NCI-H1436 (cell line): ENCODE data around the gene CDK9.
"Not testable (repeated sequence)": the region's sequence is repeated elsewhere in the genome, so short reads cannot be mapped to it uniquely, and the experiment has no call there.

Source experiments
- DNase-seq: peaks from one replicate; lab custom pipeline; 2025; lab: John Stamatoyannopoulos, UW

Gene CDK9

DNA sequence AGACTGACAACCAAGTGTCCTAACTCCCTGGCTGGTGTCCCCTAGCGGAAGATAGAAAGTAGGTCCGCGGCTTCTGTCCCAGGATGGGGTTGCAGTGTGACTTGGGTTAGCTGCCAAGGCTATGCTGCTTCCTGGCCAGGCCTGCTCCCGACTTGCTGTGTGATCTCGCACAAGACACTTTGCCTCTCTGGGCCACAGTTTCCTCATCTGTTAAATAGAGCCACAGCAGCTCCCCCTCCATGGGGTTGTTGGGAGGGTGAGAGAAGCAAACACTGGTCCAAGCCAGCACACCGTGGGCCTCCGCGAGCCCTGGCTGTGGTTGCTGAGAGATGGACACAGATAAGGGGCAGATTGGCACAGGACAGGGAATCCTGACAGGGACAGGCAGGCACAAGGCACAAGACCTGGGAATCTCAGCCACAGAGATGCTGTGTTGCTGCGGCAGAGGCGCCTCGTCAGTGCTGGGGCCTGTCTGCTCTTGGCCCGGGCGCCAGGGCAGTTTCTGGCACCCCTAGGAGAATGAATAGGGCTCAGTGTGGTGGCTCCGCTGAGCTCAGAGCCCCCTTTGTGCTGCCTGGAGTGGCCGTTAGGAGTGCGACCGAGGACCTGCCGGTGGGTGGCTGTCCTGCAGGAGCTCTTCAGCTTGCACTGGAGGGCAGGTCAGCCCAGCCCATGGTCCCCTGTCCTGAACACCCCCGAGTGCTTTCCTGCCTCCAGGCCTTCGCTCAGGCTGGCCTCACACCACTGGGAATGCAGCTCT is 5.5 kb upstream of the CDK9 start:
- DNase-seq: no peak

DNA sequence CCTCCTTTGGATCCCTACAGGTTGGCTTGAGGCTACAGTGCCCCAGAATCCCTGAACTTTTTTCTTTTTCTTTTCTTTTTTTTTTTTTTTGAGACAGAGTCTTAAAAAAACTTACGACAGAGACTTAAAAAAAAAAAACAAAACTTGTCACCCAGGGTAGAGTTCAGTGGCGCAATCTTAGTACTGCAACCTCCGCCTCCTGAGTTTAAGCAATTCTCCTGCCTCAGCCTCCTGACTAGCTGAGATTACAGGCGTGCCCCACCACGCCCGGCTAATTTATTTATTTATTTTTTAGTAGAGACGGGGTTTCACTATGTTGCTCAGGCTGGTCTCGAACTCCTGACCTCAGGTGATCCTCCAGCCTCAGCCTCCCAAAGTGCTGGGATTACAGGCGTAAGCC is 4.9 kb upstream of the CDK9 start:
- not testable (repeated sequence) for DNase-seq

DNA sequence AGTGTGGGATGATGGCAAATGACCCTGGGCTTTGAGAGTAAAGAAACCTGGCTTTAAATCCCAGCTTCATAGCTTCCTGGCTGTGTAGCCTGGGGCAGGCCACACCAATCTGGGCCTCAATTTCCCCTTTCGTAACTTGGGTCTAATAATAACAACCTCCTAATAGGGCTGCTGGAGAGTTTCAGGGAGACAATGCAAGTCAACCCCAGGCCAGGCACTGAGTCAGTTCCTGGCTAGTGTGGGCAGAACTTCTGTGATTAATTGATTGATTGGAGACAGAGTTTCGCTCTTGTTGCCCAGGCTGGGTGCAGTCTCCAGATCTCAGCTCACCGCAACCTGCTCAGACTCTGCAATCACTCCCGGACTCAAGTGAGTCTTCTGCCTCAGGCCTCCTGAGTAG is 4.0 kb upstream of the CDK9 start:
- no peak for DNase-seq

DNA sequence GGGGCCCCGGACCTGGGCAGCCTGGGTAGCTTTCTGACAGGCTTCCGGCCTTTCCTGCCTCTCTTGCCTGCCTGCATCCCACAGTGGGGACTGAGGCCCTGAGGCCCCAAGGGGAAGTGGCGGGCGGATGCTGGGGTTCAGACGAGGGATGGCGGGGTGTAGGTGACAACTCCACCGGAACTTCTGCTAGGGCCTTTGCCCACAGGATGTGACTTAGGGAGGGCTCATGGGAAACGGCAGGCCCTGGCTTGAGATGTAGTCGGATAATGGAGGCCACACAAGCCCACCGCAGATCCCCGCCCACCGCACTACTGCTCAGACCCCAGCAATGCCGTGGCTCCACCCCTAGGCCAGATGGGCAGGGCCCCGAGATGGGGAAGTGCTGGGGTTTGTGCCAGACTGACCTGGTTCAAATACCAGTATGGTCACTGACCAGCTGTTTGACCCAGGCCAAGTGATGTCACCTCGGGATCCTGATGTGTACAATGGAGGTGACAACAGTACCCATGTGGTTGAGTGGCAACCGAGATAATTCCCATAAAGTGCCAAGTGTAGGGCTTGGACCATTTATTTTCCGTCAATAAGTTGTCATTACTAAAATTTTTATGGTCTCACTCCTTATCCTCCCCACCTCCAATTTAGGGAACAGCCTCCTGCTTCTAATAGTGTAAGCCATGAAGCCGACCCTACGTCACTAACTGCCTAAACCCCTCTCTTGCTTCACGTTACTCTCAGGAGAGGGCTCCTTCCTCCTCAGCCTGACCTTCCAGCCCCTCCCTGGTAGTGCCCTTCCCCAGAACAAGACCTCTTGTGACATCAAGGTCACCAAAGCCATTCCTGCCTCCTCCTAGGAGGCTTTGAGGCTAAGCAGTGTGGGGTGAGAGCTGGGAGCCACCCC is 2.5 kb upstream of the CDK9 start:
- no peak for DNase-seq

DNA sequence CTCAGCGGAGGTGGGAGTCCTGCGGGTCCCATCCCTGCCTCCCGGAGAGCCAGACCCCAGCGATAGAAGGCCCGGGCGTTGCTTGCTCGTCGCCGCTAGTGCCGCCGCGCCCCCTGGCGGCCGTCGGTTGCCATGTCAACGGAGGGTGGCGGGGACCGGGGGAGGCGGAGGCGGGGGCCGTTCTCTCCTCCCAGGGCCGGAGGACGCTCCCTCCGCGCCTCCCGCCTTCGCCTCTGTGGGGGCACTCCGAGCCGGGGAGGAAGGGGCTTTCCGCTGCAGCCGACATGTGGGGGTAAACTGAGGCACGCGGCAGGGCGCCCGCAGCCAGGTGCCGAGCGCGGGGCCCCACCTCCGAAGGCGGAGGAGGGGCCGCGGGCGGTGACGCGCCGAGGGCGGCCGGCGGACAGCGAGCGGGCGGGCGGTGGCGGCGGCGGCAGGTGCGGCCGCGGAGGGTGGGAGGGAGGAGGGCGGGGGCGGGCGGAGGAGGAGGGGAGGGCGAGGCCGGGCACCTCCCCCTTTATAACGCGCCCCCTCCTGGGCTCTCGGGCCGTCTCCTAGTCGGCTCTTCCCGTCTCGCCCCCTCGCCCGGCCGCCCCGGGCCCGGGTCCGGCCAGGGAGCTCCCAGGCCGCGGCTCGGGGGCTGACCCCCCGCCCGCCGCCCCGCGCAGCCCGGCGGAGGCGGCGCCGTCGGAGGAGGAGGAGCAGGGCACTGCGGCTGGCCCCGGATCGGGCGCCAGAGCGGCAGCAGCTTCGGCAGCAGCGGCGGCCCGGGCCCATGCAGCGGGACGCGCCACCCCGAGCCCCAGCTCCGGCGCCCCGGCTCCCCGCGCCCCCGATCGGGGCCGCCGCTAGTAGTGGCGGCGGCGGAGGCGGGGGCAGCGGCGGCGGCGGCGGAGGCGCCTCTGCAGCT is 556 bp upstream of the CDK9 start:
- DNase-seq: peak; percentile 86

DNA sequence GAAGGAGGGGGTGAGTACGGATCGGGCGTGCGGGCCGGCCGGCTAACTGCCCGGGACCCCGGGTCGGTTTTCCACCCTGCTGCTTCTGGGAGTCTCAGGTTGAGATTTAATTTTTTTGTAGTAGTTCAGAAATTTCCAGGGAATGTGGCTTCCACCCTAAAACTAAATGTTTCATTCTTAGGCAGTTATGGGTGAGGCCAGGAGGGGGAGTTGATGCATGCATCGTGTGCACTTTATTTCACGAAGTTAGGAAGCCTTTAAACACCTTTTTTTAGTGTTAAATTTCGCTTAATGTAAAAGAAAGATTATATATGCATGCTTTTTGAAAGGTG is 905 bp downstream of the CDK9 start:
- DNase-seq: no peak

DNA sequence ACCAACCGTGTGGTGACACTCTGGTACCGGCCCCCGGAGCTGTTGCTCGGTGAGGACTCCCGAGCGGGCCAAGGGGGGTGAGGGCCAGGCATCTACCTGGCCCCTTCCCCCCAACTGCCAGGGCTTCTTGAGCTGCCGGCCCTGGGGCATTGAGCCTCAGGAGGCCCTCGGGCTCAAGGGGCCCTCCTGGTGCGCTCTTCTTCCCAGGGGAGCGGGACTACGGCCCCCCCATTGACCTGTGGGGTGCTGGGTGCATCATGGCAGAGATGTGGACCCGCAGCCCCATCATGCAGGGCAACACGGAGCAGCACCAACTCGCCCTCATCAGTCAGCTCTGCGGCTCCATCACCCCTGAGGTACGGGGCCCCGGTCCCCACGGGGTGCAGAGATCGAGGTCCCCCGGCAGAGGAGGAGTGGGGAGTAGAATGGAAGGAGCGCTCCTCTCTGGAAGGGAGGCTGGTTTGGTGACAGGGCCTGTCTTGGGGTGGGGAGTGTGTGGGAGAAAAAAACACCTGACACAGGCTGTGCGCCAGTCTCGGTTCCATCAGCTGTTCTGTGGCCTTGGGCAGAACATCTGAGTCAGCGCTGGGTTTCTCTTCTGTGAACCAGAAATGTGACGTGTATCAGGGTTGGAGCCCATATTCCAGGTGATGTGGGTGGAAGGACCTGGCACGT is 2.6 kb downstream of the CDK9 start:
- DNase-seq: no peak

DNA sequence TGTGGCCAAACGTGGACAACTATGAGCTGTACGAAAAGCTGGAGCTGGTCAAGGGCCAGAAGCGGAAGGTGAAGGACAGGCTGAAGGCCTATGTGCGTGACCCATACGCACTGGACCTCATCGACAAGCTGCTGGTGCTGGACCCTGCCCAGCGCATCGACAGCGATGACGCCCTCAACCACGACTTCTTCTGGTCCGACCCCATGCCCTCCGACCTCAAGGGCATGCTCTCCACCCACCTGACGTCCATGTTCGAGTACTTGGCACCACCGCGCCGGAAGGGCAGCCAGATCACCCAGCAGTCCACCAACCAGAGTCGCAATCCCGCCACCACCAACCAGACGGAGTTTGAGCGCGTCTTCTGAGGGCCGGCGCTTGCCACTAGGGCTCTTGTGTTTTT is 3.3 kb downstream of the CDK9 start:
- DNase-seq: no peak

DNA sequence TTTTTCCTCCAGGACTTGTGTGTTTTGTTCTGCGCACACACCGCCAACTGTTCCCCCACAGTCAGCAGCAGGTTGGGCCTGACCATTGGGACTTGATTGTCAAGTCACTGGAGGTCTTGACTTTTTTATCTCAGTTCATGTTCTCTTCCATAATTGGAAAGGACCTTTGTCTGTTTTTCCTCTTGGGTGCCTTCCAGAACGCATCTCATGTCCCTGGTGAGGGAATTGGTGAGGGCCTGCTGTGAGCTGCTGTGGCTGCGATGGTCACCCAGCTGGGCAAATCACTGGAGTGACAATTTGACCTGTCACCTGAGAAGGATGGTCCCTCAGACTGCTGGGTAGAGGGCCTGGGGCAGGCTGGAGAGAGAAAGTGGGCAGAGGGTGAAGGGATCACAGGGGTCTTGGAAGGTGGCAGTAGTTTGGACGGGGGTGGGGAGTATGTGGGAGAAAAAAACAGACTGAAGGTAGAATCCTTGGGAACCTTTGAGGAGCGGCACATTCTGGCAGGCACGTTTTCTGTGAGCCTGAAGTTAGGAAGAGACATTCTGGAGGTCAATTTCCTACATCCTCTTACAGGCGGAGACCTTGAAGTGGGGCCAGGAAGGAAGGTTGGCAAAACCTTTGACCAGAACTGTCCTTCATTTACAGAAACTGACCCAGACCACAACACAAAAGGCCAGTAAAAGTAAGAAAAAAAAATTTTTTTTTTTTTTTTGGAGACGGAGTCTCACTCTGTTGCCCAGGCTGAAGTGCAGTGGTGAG is 4.4 kb downstream of the CDK9 start:
- no peak for DNase-seq

DNA sequence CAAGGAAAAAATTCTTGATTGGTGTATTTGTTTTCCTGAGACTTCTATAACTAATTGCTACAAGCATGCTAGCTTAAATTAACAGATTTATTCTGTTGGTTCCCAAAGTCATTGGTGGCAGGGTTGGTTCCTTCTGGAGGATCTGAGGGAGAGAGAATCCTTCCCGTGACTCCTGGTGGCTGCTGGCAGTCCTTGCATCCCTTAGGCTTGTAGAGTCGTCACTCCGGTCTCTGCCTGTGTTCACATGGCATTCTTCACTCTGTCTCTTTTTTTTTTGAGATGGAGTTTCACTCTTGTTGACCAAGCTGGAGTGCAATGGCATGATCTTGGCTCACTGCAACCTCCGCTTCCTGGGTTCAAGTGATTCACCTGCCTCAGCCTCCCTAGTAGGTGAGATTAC is 5.3 kb downstream of the CDK9 start:
- no peak for DNase-seq

DNA sequence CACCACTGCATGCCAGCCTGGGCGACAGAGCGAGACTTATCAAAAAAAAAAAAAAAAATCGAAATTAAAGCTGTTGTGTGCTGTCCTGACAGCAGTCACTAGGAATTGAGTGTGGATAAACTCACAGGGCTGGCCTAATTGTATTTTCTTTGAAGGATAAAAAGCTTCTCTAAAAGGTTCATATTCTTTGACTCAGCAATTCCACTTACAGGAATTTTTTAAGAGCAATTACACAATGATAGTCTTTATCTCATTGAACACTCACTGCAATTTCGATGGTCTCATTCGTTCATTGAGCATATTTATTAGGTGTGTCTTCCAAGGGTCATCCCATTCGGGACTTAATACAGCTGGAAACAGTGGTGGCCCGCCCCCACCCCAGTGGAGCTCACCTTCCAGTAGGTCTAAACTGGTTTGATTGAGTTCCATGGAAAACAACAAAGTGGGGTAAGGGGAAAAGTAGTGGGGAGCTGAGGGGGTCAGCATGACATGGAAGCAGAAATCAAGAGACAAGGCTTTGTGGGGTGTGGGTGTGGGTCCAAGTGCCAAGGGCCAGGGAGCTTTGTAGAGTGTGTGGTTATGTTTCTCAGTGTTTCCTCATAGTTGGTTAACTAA is 6.7 kb downstream of the CDK9 start:
- DNase-seq: no peak

DNA sequence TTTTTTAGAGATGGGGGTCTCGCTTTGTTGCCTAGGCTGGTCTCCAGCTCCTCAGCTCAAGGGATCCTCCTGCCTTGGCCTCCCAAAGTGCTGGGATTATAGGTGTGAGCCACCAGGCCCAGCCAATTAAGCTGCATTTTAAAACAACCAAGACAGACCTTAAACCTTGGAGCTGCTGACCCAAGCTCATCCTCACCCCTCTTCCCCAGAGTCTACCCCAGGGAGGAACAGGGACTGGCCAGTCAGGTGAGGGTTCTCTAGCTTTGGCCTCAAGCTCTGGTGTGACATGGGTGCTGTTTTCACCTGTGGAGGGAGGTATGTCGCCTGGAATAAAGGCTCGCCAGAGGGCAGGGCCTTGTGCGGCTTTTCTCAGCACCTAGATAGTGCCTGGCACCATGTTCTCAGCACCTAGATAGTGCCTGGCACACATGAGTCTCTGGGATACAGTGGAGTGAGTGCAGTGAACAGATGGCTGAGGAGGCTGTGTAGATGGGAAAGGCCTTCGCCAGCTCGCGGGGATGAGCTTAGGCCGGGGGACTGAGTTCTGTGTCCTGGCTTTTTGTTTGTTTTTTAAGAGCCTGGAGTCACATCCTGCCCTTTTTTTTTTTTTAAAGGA is 7.4 kb downstream of the CDK9 start:
- no peak for DNase-seq

DNA sequence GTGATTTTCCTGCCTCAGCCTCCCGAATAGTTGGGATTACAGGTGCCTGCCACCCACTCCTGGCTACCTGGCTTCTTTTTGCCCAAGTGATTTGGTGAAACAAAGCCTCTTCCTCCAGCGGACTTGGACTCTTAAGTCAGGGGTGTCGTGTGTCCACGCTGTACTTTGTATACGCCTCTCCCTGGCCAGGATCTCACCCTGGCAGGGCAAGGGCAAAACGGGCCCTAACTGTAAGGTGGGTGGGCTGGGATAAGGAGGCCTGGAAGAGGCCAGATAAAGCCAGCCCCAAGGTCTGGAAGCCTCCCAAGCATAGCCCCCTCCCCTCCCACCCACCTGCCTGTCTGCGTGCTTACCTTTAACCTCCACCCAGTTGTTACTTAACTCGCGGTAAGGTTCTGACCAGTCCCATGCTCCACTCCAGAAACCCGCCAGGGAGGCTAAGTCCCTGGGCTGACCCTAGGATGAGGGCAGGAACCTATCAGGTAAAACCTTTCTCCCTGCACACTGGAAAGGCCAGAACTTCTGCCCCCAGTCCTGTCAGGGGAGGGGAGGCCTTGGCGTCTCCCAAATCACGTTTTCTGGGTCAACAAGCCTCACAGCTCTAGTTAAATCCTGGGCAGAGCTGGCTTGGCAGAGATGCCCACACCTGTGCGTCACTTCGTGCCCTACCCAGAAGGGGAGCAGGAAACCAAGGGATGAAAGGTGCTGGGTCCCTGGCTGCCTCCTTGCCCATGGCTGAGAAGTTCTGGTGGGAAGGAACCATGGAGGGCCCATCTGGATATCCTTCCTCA is 8.4 kb downstream of the CDK9 start:
- no peak for DNase-seq

DNA sequence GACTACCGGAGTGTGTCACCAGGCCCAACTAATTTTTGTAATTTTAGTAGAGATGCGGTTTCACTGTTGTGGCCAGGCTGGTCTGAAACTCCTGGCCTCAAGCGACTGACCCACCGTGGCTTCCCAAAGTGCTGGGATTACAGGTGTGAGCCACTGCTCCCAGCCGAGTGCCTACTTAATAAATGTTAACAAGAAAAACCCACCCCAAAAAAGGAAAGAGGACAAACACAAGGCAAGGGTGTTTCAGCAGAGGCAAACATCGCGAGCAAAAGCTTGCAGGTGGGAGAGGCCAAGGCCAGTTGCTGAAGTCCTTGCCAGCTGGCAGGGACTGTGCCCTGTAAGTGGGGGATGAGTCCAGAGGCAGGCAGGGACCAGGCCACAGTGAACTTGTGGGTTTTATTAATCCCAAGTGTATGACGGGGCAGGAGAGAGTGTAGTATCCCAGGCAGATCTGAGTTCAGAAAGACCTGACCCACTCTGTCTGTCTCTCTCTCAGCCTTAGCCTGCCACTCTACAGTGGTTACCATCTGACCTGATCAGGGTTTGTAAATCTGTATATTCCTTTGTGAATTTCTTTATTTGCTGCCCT is 10.5 kb downstream of the CDK9 start:
- no peak for DNase-seq

DNA sequence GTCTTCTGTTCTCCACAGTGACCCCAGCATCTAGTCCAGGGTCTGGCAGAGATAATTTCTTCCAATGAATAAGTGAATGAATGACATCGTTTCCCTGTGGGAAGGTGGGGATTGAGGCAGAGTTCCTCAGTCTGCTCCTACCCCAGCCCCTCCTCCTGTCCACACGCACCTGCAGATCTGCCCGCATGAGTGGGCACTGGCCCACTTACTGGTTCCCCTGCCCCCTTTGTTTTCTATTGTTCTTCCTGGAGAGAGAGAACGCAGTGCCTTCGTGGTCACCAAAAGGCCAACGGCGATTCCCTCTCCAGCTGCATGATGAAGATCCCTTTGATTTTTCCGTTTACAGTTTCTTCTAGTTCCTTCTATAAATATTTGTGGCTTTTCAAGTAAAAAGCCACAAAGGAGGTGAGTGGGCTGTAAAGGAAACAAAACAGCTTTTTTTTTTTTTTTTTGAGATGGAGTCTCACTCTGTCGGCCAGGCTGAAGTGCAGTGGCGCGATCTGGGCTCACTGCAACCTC is 11.1 kb downstream of the CDK9 start:
- DNase-seq: no peak

DNA sequence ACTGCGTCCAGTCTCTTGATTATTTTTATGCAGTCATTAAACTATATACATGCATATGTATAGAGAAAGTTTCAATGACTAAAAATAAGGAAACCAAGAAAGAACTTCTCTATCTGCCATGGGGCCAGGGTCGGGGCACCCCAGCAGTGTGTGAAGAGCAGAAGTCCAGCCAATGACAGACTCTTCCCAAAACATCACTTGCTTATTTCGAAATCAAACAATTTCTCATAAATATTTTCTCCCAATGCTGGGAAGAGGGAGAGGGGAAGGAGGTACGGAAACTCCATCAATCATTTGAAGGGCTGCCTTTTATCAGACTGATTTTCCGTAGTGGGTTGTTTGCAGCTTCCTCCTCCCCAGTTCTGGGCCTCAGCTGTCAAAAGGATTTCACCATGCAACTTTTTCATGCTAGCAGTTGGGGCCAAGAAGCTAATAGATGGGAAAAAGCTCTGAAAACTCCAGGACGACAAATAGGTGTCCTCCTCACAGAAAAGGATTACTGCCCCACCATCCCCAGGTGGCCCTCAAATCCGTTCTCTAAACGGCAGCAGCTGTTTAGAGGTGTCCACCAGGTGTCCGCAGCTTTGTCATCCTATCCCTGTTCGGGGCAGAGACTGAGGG is 16.2 kb downstream of the CDK9 start:
- no peak for DNase-seq

DNA sequence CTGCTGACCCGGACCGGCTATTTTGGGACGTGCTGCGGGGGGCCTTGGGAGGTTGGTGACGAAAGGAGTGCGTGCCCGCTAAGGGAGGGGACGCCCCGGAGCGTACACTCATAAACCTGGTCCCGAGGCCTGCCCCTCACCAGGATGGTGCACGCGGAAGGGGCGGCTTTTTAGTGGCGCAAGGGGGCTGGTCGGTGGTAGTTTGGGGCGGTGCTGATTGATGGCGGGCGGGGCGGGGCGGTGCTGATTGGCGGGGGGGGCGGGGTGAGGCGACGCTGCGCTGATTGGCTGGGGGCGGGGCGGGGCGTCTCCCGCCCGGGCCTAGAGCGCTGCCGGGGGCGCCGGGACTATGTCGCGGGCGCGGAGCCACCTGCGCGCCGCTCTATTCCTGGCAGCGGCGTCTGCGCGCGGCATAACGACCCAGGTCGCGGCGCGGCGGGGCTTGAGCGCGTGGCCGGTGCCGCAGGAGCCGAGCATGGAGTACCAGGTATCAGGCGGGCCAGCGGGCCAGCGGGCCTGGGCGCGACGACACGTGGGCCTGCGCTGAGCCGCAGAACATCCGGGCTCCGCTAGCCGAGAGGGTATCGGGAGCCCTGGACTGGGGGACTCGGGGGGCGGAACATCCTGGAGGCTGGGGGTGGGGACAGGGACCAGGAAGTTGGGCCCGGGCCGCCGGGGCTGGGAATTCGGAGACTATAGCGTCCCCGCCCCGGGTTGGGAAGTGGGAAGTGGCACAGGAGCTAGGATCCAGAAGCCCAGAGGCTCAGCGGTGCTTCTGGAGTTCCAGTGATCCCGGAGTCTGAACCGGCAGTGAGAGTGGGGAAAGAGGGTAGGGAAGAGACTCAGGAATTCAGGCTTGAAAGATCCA is 17.0 kb downstream of the CDK9 start, which contains the start of gene FPGS:
FPGS (plus strand) TSS at position 307 of the 868 bp plus-strand sequence; CDS start at position 350, 43 bp downstream.
- peak; percentile 84 for DNase-seq
